Activated naive CD4-positive, alpha-beta T cell treated with anti-CD3 and anti-CD28 coated beads, Interleukin-2, amount 10 ng/mL, durations not matched to agents 7 days and 5 days (primary cell): Measurements from ENCODE around the gene OXA1L.
"Not testable (repeated sequence)": the region's sequence is repeated elsewhere in the genome, so short reads cannot be mapped to it uniquely, and the experiment has no call there.

Source experiments
- CTCF ChIA-PET: fragments of 350-600 bp; sonication (Branson Sonifier 250); formaldehyde crosslinking; loops from one replicate; lab custom pipeline; 2021; ENCODE audit warnings: antibody characterized with exemption; lab: Charles Lee
- DNase-seq: peaks from one replicate; pipeline ENCODE4 v3.0.0-alpha.2; 2020
- H3K27ac Mint-ChIP-seq: one replicate; pipeline ENCODE4 v1.8.0; 2021; ENCODE audit warnings: mild to moderate bottlenecking, moderate library complexity, mixed read lengths
- H3K27me3 Mint-ChIP-seq: one replicate; pipeline ENCODE4 v1.8.0; 2021; ENCODE audit warnings: mild to moderate bottlenecking, mixed read lengths
- H3K36me3 Mint-ChIP-seq: one replicate; pipeline ENCODE4 v1.8.0; 2021; ENCODE audit warnings: mixed read lengths
- H3K4me1 Mint-ChIP-seq: one replicate; pipeline ENCODE4 v1.8.0; 2021; ENCODE audit warnings: mixed read lengths
- H3K4me3 Mint-ChIP-seq: one replicate; pipeline ENCODE4 v1.8.0; 2021; ENCODE audit warnings: mild to moderate bottlenecking, moderate library complexity, mixed read lengths
- H3K9me3 Mint-ChIP-seq: one replicate; pipeline ENCODE4 v1.8.0; 2021; ENCODE audit warnings: mixed read lengths

The OXA1L gene

DNA sequence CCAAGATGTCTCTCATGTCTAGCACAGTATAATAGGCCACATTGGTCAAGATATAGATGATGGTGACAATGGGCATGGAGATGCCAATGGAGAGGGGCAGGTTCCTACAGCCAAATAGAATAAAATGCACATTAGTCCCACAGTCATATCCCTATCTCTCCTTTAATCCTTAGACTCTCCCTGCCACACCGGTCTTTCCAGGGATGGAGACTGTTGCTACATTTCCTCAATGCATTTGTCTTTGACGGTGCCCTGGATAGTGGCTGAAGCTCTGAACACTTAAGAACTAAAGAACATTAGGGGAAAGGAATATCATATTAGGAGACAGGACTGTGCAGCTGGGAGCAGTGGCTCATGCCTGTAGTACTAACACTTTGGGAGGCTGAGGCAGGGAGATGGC lies 9.7 kb downstream of the OXA1L start:
- Mint-ChIP-seq H3K4me3 (no peak overlapping the region), H3K27me3 (no peaks in the 10 kb centered on the region), H3K9me3 (no peaks in the 10 kb centered on the region), H3K4me1 (no peaks in the 10 kb centered on the region), H3K36me3 (peaks cover 44% of the 10 kb centered on the region), H3K27ac (no peak overlapping the region)
- DNase-seq: no peak
- CTCF ChIA-PET: no interaction called here

GRCh38 chr14:22776849-22777248 lies 10.4 kb downstream of the OXA1L start:
- H3K27ac Mint-ChIP-seq, CTCF ChIA-PET, DNase-seq, H3K4me3 Mint-ChIP-seq, H3K27me3 Mint-ChIP-seq, H3K9me3 Mint-ChIP-seq, H3K4me1 Mint-ChIP-seq: not testable (repeated sequence)
- peaks cover 37% of the 10 kb centered on the region for H3K36me3 Mint-ChIP-seq

- DNase-seq: no peak
- Mint-ChIP-seq H3K4me3 (no peak overlapping the region), H3K27me3 (no peaks in the 10 kb centered on the region), H3K36me3 (peaks cover 28% of the 10 kb centered on the region), H3K4me1 (no peaks in the 10 kb centered on the region), H3K27ac (peak overlapping the region; percentile 43), H3K9me3 (no peaks in the 10 kb centered on the region)
- CTCF ChIA-PET: no interaction called here
Observed at GRCh38 chr14:22778084-22778483, 11.6 kb downstream of the OXA1L start.

- Mint-ChIP-seq H3K4me1 (no peaks in the 10 kb centered on the region), H3K27ac (no peak overlapping the region), H3K27me3 (no peaks in the 10 kb centered on the region), H3K4me3 (no peak overlapping the region), H3K9me3 (no peaks in the 10 kb centered on the region), H3K36me3 (peaks cover 10% of the 10 kb centered on the region)
- CTCF ChIA-PET: no interaction called here
- no peak for DNase-seq
Observed at GRCh38 chr14:22780105-22780679, 13.7 kb downstream of the OXA1L start.

DNA sequence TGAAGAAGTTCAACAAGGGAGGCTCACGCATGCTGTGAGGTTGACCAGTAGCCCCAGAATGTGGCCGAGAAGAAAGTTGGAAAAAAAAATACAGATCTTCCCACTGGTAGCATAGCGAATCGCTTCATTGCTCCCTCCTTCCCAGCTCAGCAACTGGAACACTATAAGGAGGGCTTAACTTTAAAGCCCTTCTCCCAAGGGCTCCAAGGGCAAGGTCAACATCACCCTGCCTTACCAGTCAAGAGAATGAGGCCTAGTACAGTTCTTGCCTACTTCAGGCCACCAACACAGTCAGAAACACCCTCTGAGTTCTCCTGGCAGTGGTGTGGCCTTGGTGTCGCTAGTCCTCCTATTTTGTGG lies 14.4 kb downstream of the OXA1L start:
- Mint-ChIP-seq H3K4me3 (no peak overlapping the region), H3K9me3 (no peaks in the 10 kb centered on the region), H3K36me3 (peaks cover 3% of the 10 kb centered on the region), H3K27me3 (no peaks in the 10 kb centered on the region), H3K4me1 (no peaks in the 10 kb centered on the region), H3K27ac (no peak overlapping the region)
- DNase-seq: no peak
- CTCF ChIA-PET: no interaction called here

DNA sequence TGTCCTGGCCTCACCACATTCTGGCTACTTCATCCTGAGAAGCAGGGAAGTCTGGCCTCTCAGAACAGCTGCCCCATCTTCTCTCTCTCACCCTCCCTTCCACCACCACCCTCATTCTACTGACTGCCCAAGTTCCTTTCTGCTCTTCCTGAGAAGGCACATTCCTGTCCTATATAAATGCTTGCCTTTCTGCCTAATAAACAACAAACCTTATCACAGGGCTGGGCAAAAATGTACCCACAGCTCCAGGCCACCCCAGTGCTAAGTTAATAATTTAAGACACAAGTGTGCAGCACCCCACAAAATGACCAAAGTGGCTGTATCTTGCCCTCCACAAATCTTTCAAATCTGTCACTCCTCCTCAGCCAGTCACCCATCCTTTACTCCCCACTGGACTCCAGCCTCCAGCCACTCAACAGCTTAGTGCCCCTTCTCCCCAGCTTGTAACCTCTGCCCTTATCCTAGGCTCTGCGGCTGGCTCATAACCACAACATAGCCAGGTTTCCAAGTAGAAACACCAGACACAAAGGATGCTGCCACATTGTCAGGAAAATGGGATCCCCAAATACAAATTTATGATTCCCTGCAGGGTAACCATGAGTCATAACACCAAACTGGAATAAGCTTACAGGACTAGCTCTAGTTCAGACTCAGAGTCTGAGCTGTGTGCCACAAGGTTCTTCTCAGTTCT lies 15.0 kb downstream of the OXA1L start:
- H3K27me3 Mint-ChIP-seq: no peaks in the 10 kb centered on the region
- no peaks in the 10 kb centered on the region for H3K36me3 Mint-ChIP-seq
- CTCF ChIA-PET: interaction anchor here (0.6 to 1.4 kb wide), 2 partner anchors 17 to 172 kb away, joined by 4 read pairs; no protein-coding TSS in a partner anchor
- DNase-seq: no peak
- no peaks in the 10 kb centered on the region for H3K9me3 Mint-ChIP-seq
- H3K4me1 Mint-ChIP-seq: no peaks in the 10 kb centered on the region
- H3K27ac Mint-ChIP-seq: no peak overlapping the region
- H3K4me3 Mint-ChIP-seq: no peak overlapping the region

DNA sequence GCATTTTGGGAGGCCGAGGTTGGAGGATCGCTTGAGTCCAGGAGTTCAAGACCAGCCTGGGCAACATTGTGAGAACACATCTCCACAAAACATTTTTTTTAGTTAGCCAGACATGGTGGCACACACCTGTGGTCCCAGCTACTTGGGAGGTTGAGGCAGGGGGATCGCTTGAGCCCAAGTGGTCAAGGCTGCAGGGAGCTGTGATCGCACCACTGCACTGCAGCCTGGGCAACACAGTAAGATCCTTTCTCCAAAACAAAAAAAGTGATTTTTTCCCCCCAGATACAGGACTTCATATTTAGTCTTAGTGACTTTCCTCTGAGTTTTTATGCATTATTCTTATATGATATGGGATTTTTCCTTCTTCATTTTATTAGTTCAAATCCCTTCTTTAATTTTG lies 20.2 kb downstream of the OXA1L start:
- no peak for DNase-seq
- H3K27me3 Mint-ChIP-seq: peaks cover 8% of the 10 kb centered on the region
- no peaks in the 10 kb centered on the region for H3K9me3 Mint-ChIP-seq
- H3K36me3 Mint-ChIP-seq: no peaks in the 10 kb centered on the region
- no peak overlapping the region for H3K4me3 Mint-ChIP-seq
- CTCF ChIA-PET: no interaction called here
- H3K4me1 Mint-ChIP-seq: peaks cover 3% of the 10 kb centered on the region
- H3K27ac Mint-ChIP-seq: no peak overlapping the region

GRCh38 chr14:22791301-22791700 lies 24.8 kb downstream of the OXA1L start:
- Mint-ChIP-seq H3K4me1 (peaks cover 3% of the 10 kb centered on the region), H3K9me3 (no peaks in the 10 kb centered on the region), H3K4me3 (no peak overlapping the region), H3K27ac (no peak overlapping the region), H3K27me3 (peaks cover 28% of the 10 kb centered on the region), H3K36me3 (no peaks in the 10 kb centered on the region)
- DNase-seq: no peak
- CTCF ChIA-PET: interaction anchor here (0.9 kb wide), 1 partner anchor 62 kb away, joined by 3 read pairs; no protein-coding TSS in a partner anchor

DNA sequence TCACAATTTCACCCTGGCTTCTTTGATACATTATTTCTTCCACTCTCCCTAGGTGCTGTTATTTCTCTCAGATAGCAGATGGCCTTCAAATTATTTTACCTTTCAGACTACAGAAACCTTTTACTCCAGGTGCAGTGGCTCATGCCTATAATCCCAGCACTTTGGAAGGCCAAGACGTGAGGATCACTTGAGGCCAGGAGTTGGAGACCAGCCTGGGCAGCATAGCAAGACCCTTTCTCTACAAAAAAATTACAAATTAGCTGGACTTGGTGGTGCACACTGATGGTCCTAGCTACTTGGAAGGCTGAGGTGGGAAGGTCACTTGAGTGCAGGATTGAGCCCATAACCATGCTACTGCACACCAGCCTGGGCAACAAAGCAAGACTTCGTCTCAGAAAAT lies 25.7 kb downstream of the OXA1L start:
- DNase-seq: no peak
- Mint-ChIP-seq H3K4me3 (no peak overlapping the region), H3K36me3 (no peaks in the 10 kb centered on the region), H3K9me3 (no peaks in the 10 kb centered on the region), H3K27me3 (peaks cover 35% of the 10 kb centered on the region), H3K27ac (no peak overlapping the region), H3K4me1 (peaks cover 3% of the 10 kb centered on the region)
- CTCF ChIA-PET: no interaction called here

GRCh38 chr14:22793550-22793949 lies 27.1 kb downstream of the OXA1L start:
- CTCF ChIA-PET: interaction anchor here (0.6 to 1.1 kb wide), 2 partner anchors 29 to 59 kb away, joined by 4 read pairs; no protein-coding TSS in a partner anchor
- not testable (repeated sequence) for H3K4me3 Mint-ChIP-seq, DNase-seq, H3K9me3 Mint-ChIP-seq, H3K27ac Mint-ChIP-seq, H3K4me1 Mint-ChIP-seq, H3K36me3 Mint-ChIP-seq
- peaks cover 48% of the 10 kb centered on the region for H3K27me3 Mint-ChIP-seq

- H3K4me1 Mint-ChIP-seq: peaks cover 3% of the 10 kb centered on the region
- DNase-seq: no peak
- CTCF ChIA-PET: interaction anchor here (0.6 to 1.1 kb wide), 2 partner anchors 29 to 59 kb away, joined by 4 read pairs; no protein-coding TSS in a partner anchor
- no peak overlapping the region for H3K4me3 Mint-ChIP-seq
- H3K27ac Mint-ChIP-seq: no peak overlapping the region
- H3K27me3 Mint-ChIP-seq: peaks cover 52% of the 10 kb centered on the region
- H3K36me3 Mint-ChIP-seq: no peaks in the 10 kb centered on the region
- H3K9me3 Mint-ChIP-seq: no peaks in the 10 kb centered on the region
Observed at GRCh38 chr14:22793976-22794375, 27.5 kb downstream of the OXA1L start.

GRCh38 chr14:22794551-22794951 lies 28.1 kb downstream of the OXA1L start:
- H3K4me3 Mint-ChIP-seq: no peak overlapping the region
- H3K27ac Mint-ChIP-seq: no peak overlapping the region
- peaks cover 54% of the 10 kb centered on the region for H3K27me3 Mint-ChIP-seq
- CTCF ChIA-PET: interaction anchor here (1.1 kb wide), 1 partner anchor 28 kb away, joined by 4 read pairs; no protein-coding TSS in a partner anchor
- no peaks in the 10 kb centered on the region for H3K36me3 Mint-ChIP-seq
- no peak for DNase-seq
- H3K9me3 Mint-ChIP-seq: no peaks in the 10 kb centered on the region
- H3K4me1 Mint-ChIP-seq: peaks cover 3% of the 10 kb centered on the region

DNA sequence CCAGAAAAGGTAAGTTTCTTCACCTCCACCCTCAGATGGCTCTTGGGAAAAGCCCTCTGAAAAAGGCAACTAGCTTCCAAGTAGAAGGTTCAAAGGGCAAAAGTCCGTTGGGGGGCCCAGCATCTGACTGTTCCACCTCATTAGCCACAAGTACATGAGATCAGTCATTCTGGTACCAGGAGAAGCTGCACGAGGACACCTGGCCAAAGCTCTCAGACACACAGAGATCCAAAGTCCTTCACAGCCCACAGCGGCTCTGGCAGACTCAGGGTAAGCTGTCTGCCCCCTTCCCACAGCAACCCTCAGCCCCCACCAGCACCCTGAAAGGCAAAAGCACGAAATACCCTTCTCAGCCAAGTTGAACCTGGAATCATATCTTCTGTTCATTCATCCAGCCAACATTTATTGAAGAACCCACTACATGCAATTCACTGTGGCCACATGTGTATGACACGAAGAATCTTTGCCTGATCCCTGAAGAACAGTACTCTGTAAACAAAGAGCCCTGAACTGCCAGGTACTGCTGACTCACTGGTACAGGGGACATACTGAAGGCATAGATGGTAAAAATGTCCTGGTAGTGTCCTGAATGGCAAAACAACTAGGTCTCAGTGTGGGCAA lies 29.7 kb downstream of the OXA1L start:
- no peak overlapping the region for H3K27ac Mint-ChIP-seq
- no peak overlapping the region for H3K4me3 Mint-ChIP-seq
- peaks cover 51% of the 10 kb centered on the region for H3K27me3 Mint-ChIP-seq
- no peaks in the 10 kb centered on the region for H3K36me3 Mint-ChIP-seq
- no peak for DNase-seq
- H3K9me3 Mint-ChIP-seq: no peaks in the 10 kb centered on the region
- CTCF ChIA-PET: no interaction called here
- no peaks in the 10 kb centered on the region for H3K4me1 Mint-ChIP-seq

DNA sequence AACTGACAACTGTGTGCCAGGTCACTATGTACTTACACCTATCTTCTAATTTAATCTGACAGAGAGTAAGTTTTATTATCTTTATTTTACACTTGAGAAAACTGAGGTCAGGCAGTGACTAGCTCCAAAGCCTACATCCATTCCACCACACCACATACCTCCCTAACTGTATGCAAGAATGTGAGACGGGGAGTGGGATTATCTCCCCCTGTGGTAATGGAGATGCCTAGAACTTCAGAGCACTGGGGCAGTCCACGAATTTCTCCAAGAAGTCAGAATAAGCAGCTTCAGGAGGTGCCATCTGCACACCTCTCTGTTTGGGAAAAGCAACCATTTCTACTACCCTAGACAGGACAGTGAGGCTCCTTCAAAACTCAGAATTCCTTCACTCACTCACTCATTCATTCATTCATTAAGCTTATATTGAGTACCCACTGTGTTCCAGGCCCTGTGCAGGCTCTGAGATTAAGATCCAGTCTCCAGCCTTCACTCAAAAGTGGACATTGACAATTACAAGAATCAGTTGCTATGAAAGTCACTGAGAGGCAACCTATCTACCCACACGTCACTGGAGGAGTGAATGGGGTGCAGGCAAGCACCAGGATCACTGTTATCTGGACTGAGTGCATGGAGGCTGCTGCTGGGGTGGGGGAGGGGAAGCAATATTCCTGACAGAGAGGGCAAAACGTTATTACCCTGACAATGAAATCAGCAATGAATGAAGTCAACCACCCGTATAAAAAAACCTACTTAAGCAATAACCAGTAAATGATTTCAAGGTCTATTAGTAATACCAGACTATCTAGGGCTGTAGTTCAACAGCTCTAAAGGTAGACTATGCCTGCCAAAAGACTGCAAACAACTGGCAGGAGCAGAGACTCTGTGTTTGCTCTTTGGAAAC lies 30.8 kb downstream of the OXA1L start:
- CTCF ChIA-PET: interaction anchor here (0.5 to 0.9 kb wide), 2 partner anchors 13 to 20 kb away, joined by 3 to 4 read pairs; no protein-coding TSS in a partner anchor
- DNase-seq: no peak
- H3K4me3 Mint-ChIP-seq: no peak overlapping the region
- no peaks in the 10 kb centered on the region for H3K4me1 Mint-ChIP-seq
- no peak overlapping the region for H3K27ac Mint-ChIP-seq
- H3K9me3 Mint-ChIP-seq: no peaks in the 10 kb centered on the region
- H3K27me3 Mint-ChIP-seq: peaks cover 56% of the 10 kb centered on the region
- no peaks in the 10 kb centered on the region for H3K36me3 Mint-ChIP-seq
